GM18499 (cell line): ENCODE data around the gene LPAR1.

ENCODE experiments used
- ATAC-seq: cut with Tn5 transposase; IDR thresholded peaks from one replicate; pipeline ENCODE4 v1.9.1; 2021; ENCODE audit warnings: moderate number of reproducible peaks; ENCODE audit not compliant: insufficient read depth, unreplicated experiment

LPAR1 gene

GRCh38 chr9:110926828-110927487 lies 111.3 kb downstream of the LPAR1 start:
- no peak for ATAC-seq

GRCh38 chr9:110923601-110924000 lies 114.7 kb downstream of the LPAR1 start:
- no peak for ATAC-seq

GRCh38 chr9:110922145-110922544 lies 116.1 kb downstream of the LPAR1 start:
- no peak for ATAC-seq

DNA sequence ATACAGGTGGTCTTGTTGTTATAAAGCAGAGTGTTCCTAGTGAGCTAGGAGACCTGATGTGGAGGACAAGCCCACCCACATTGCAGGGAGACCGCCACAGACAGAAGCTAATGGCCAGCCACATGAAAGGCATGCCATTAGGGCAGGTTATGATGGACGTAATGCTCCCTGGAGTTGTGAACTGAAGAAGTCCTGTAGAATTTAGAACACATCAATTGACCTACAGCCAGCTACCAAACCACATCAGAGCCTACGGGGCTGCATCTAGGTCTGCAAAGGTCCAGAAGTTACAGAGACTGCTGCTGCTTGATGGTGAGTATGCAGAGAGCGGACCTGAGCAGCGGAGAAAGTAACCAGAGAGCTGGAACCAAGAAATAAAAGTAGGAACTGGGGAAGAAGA lies 116.6 kb downstream of the LPAR1 start:
- ATAC-seq, result no peak

GRCh38 chr9:110919609-110920008 lies 118.7 kb downstream of the LPAR1 start:
- ATAC-seq, result no peak

DNA sequence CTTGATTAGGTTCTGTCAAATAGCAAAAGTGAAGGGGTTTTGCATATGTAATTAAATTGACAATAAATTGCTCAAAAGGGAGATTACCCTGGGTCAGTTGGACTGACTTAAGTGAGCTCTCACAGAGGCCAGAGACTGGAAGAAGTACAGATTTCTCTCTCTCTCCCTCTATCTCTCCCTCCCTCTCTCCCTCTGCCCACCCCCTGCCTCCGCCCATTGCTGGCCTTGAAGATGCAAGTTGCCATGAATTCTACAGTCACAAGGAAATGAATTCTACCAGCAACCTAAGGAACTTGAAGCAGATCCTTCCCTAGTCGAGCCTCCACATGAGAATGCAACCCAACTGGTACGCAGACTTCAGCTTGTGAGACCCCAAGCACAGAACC lies 119.2 kb downstream of the LPAR1 start:
- ATAC-seq, result no peak

DNA sequence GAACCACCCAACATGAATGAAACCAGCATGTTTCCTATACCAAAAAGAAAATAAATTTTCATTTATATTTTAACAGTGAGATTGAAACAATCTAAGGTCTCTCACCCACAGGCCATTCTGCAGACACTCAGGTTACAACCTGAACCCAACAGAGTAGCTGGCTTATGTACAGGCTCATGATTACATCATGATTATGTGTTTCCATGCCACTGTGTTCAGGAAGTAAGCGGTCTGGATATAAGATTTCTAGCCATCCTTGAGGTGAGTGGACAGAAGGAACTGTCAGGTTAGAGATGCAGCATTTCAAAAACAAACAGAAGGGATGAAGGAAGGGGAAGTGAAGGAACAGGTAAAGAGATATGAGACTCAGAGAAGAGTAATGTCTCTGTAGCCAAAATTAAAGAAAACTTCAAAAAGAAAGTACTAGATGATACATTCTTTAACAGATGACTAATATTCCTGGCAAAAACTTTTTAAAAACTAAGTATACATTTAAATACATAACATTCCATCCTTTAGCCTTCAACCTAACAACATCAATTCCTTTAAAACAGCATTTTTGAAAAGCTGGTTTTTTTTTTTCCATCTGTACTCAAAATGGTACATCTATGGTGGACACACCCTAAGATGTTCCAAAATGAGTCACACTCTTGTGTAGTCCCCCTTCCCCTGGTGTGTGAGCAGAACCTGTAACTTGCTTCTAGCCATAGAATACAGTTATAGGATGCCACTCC lies 119.8 kb downstream of the LPAR1 start:
- no peak for ATAC-seq

- no peak for ATAC-seq
Measured at GRCh38 chr9:110916403-110916802, 121.9 kb downstream of the LPAR1 start.

GRCh38 chr9:110912419-110913291 lies 125.6 kb downstream of the LPAR1 start:
- ATAC-seq, result no peak

- ATAC-seq, result no peak
Measured at GRCh38 chr9:110911659-110912418, 126.4 kb downstream of the LPAR1 start.

DNA sequence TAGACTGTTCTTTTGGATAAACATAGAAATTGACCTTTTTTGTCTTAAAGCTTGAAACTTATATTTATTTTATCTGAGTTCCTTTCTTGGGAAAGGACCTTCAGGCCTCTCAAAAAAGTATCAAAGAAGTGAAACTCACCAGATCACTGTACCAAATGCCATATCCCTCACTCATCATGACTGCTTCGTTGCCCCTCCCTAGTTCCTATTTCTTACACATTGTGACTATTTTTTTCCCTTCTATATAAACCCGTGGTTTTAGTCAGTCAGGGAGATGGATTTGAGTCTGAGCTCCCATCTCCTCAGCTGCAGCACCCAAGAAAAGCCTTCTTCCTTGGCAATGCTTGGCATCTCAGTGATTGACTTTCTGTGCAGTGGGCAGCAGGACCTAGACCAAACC lies 129.4 kb downstream of the LPAR1 start:
- no peak for ATAC-seq

DNA sequence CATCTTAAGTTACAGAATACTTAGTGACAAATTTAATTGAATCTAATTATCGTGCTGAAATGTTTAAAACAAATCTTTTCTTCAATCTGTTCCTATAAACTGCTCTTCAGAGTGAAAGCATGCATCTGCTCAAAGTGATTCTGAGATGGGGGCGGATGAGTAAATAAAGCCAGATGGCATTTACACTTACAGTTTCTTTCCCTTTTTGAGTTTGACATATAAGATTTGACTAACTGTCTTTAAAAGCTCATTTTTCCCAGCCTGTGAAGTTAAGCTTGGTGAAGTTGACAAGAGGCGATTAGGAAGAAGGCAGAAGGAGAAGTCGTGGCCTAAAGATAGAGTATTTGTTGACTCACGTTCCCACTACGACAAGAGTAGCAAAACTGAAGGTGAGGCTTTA lies 137.4 kb downstream of the LPAR1 start:
- ATAC-seq, result no peak

GRCh38 chr9:110900456-110900855 lies 137.8 kb downstream of the LPAR1 start:
- no peak for ATAC-seq

DNA sequence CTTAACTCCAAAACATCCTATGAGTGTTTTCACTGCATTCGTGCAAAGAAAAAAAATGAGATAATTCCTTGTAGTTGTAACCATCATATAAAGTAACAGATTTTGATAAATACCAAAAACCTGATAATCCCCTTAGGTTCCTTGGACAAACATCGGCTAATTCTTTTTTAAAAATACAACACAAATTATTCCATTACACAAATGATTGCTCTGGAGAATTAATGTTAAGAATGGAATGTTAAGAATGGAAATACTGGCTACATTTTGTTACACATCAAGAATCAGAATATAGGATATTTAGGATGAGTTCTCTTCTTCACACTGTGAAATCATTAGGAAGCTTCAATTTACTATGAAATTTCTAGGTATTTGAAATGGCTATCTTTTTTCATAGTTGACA lies 139.4 kb downstream of the LPAR1 start:
- no peak for ATAC-seq

- no peak for ATAC-seq
Measured at GRCh38 chr9:110898358-110898757, 139.9 kb downstream of the LPAR1 start.

DNA sequence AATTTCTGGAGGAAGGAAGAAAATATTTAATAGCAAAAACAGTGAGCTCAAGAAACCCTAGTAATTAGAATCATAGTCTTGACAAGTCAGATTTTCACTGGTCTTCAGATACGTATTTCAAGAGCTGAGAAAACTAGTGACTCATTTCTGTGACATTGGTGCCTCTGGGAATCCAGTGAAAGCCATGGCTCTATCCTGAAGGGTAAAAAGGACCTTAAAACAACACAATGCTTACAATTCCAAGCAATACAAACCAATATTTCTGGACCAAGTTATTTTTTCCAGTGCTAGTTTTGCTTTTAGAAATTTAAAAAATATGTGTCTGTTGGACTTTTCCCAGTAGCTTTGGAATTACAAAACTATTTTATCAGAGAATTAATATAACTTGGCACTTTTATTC lies 140.3 kb downstream of the LPAR1 start:
- ATAC-seq, result no peak

DNA sequence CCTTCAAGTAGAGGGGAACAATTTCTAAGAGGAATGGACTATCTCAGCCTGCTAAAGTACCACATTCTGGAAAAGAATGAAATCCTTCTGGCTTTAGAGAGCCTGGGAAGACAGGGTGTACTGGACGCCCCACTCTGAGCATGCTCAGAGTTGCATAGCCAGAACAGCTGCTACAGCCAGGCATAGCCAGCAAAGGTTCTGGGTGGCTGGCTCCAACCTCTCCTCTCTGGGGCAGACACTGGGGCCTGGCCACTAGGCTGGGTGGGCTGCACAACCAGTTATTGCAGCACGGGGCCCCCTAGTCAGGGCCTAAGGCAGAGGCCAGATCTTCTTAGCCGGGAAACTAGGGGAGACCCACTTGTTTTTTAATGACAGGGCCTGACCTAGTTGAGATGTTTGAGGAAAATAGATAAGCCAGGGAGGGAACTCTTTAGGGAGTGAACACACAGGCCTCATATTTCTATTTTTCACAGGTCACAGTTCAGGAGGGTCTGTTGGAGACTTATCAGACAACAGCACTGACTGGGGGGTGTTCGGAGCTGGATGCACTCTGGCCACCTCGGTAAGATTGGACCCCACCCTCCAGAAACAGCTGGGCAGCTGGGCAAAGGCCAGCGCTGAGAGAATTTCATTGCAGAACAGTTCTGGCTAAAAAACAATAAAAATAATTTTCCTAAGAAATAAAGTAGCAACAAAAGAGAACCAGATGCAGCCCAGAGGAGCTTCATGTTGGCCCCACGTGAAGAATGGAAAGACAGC lies 142.9 kb downstream of the LPAR1 start:
- ATAC-seq, result no peak

DNA sequence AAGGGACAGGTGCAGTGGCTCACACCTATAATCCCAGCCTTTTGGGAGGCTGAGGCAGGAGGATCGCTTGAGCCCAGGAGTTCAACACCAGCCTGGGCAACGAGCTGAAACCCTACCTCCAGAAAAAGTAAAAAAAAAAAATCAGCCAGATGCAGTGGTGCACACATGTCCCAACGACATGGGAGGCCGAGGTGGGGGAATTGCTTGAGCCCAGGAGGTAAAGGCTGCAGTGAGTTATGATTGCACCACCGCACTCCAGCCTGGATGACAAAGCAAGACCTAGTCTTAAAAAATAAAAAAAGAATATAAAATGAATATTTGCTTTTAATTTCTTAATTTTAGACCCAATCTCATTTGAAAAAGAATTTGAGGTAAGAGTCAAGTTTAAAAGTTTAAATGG lies 143.5 kb downstream of the LPAR1 start:
- no peak for ATAC-seq

DNA sequence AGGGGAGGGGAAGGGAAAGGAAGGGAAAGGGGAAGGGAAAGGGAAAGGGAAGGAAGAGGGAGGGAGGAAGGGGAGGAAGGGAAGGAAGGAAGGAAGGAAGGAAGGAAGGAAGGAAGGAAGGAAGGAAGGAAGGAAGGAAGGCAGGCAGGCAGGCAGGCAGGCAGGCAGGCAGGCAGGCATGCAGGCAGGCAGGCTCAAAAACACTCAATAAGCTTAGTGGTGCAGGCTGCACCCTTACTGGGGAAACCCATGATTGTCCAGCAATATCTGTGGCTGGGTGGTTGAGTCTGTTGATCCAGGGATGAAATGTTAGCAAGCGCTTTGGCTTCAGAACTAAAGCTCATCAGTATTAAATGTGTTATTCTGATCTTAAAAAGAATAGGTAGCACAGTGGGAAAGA lies 145.6 kb downstream of the LPAR1 start:
- ATAC-seq, result no peak

- no peak for ATAC-seq
Measured at GRCh38 chr9:110891760-110892159, 146.5 kb downstream of the LPAR1 start.
